NCI-H1105 treated with DMSO at 0.1 percent for 48 hours (cell line): ENCODE results near the gene CCNYL1.
"Not testable (repeated sequence)": the region's sequence is repeated elsewhere in the genome, so short reads cannot be mapped to it uniquely, and the experiment has no call there.

Experiments
- DNase-seq: peaks from one replicate; lab custom pipeline; 2025; lab: John Stamatoyannopoulos, UW

Gene CCNYL1

GRCh38 chr2:207710814-207711740 lies at the start of gene CCNYL1:
CCNYL1 (plus strand) TSS chr2:207711640; CDS start chr2:207711897, 257 bp downstream.
- DNase-seq, result peak; percentile 96

- DNase-seq, result no peak
These were observed 49.2 kb upstream of the CCNYL1 start for GRCh38 chr2:207662203-207662602.

GRCh38 chr2:207663870-207664545 lies 47.4 kb upstream of the CCNYL1 start:
- DNase-seq, result peak; percentile 77

- DNase-seq, result no peak
These were observed 40.6 kb upstream of the CCNYL1 start for GRCh38 chr2:207670887-207671286.

GRCh38 chr2:207673431-207673830 lies 38.0 kb upstream of the CCNYL1 start:
- DNase-seq, result no peak

GRCh38 chr2:207674266-207674774 lies 37.1 kb upstream of the CCNYL1 start:
- DNase-seq, result no peak

GRCh38 chr2:207674826-207675225 lies 36.6 kb upstream of the CCNYL1 start:
- DNase-seq, result no peak

- DNase-seq, result no peak
These were observed 34.5 kb upstream of the CCNYL1 start for GRCh38 chr2:207676827-207677354.

- DNase-seq, result no peak
These were observed 30.0 kb upstream of the CCNYL1 start for GRCh38 chr2:207681431-207681830.

GRCh38 chr2:207682557-207682956 lies 28.9 kb upstream of the CCNYL1 start:
- DNase-seq, result no peak

- no peak for DNase-seq
These were observed 28.0 kb upstream of the CCNYL1 start for GRCh38 chr2:207683438-207683837.

- no peak for DNase-seq
These were observed 27.4 kb upstream of the CCNYL1 start for GRCh38 chr2:207683879-207684627.

- no peak for DNase-seq
These were observed 24.6 kb upstream of the CCNYL1 start for GRCh38 chr2:207686812-207687211.

- no peak for DNase-seq
These were observed 22.8 kb upstream of the CCNYL1 start for GRCh38 chr2:207688597-207688996.

- DNase-seq, result not testable (repeated sequence)
These were observed 20.5 kb upstream of the CCNYL1 start for GRCh38 chr2:207690845-207691461.

GRCh38 chr2:207692206-207693065 lies 19.0 kb upstream of the CCNYL1 start:
- no peak for DNase-seq

GRCh38 chr2:207693641-207694249 lies 17.7 kb upstream of the CCNYL1 start:
- DNase-seq, result no peak

- DNase-seq, result no peak
These were observed 16.6 kb upstream of the CCNYL1 start for GRCh38 chr2:207694811-207695281.

GRCh38 chr2:207695293-207695692 lies 16.1 kb upstream of the CCNYL1 start:
- DNase-seq, result no peak

- DNase-seq, result not testable (repeated sequence)
These were observed 14.5 kb upstream of the CCNYL1 start for GRCh38 chr2:207696911-207697310.
